Retinal pigment epithelial cell (primary cell): ENCODE measurements around the gene BPIFA3.
A peak's percentile ranks its signal among the peaks of the same experiment; 100 is the strongest.

Experiments used
- DNase-seq: peaks from one replicate; pipeline ENCODE4 v3.0.0-alpha.2; 2010; ENCODE audit warnings: low read depth
- H3K4me3 ChIP-seq: 2 replicates; pipeline ENCODE4 v1.5.1; 2011; ENCODE audit warnings: mild to moderate bottlenecking, low read length, control low read depth, moderate library complexity
- CTCF ChIP-seq: conservative IDR thresholded peaks from 2 replicates; pipeline ENCODE4 v1.5.1; 2011; ENCODE audit warnings: low read depth, low read length, control low read depth, inconsistent platforms

Gene BPIFA3

GRCh38 chr20:33209789-33210188 is 7.4 kb upstream of the BPIFA3 start:
- peak; percentile 15 for DNase-seq
- no peak overlapping the region for H3K4me3 ChIP-seq
- no peak for TF ChIP-seq CTCF

DNA sequence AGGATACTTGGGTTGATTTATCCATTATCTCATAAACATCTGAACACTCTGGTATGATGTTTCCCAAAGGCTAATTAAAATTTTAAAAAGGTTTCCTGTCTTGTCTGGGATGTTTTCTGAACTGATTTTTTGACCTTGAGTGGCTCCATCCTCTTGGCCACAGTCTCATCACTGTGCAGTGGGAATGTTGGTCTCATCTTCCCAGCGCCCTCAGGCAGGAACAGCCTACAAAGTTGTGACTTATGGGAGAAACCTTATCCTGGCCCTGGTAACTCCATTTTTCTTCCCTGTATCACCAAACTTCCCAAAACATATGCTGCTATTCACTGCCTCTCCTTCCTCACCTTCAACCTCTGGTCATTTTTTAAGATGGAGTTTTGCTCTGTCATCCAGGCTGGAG is 6.8 kb upstream of the BPIFA3 start:
- no peak for TF ChIP-seq CTCF
- no peak for DNase-seq
- no peak overlapping the region for H3K4me3 ChIP-seq

DNA sequence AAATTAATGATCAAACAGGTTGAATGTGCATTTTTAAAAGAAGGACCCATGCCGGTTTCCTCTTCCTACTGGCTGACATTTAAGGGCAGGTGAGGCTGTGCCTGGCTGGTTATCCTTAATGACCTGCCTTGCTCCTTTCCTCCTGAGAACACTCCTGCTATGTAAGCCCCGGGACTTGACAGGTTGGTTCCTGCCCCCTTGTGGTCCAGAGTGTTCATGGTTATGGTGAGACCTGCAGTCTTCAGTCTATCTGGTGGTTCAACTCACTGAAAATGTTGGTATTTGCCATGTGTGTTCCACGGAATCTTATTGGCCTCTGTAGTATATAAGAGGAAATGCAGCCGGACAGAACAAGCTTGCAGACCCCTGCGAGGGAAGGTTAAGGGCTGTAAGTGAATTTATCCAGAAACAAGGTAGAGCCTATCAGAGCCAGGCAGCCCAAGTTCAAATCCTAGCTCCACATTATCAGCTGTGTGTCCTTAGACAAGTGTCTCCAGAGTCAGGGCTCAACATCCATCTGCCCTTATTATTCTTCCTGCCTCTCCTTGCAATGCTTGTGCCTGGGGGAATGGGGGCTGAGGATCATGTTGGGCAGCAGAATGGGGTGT is 5.2 kb upstream of the BPIFA3 start:
- DNase-seq = peak; percentile 31
- TF ChIP-seq CTCF = peak; percentile 81

GRCh38 chr20:33224399-33224798 is 7.2 kb downstream of the BPIFA3 start:
- no peak for TF ChIP-seq CTCF
- no peak overlapping the region for H3K4me3 ChIP-seq
- DNase-seq = no peak

More for the DNA sequence above, 5.2 kb upstream of the BPIFA3 start:
- no peak overlapping the region for H3K4me3 ChIP-seq

DNA sequence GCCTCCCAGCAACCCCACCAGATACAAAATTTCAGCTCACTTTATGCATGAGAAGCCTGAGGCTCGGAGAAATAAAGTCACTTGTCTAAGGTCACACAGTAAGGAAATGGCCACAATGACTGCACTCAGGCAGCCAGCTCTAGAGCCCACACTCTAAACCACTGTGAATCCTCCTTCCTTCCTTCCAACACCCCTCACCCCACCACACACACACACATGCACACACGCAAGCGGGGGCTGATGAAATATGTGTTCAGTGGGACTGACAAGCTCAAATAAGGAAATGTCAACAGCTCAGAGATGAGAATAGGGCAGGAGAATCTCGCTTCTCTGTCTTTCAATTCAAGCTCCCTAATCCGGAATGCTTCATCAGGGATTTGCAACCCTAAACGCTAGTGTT is 12.7 kb downstream of the BPIFA3 start:
- no peak overlapping the region for H3K4me3 ChIP-seq
- no peak for TF ChIP-seq CTCF
- no peak for DNase-seq

DNA sequence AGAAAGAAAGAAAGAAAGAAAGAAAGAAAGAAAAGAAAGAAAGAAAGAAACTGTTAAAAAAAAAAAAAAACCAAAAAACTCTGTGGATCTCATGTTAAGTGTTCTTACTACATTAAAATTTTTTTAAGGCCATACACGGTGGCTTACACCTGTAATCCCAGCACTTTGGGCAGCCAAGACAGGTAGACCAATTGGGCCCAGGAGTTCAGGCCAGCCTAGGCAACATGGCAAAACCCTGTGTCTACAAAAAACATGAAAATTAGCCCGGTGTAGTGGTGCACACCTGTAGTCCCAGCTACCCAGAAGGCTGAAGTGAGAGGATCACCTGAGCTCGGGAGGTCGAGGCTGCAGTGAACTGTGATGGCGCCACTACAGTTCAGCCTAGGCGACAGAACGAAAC is 14.1 kb downstream of the BPIFA3 start:
- H3K4me3 ChIP-seq = no peak overlapping the region
- no peak for DNase-seq
- TF ChIP-seq CTCF = no peak

- no peak for DNase-seq
- H3K4me3 ChIP-seq = no peak overlapping the region
- no peak for TF ChIP-seq CTCF
Observed at GRCh38 chr20:33232486-33233072, 15.4 kb downstream of the BPIFA3 start.
